GM12878 (cell line): Measurements from ENCODE around the gene TASL. TPM values are rescaled to one million over a fixed set of nuclear protein-coding genes. Genes with fewer than 3 reads are reported as not detected.
A peak's percentile ranks its signal among the peaks of the same experiment; 100 is the strongest.

ENCODE experiments used
- ATAC-seq: fragments of 200-7000 bp; cut with Tn5 transposase; 3 replicates; pipeline ENCODE4 v1.9.1; 2020; ENCODE audit warnings: mild to moderate bottlenecking, moderate library complexity
- BruUV-seq: library from RNA; stranded (reverse); fragments of 400-500 nt; replicated peaks from 2 replicates; lab custom pipeline; 2021; lab: Mats Ljungman, UMichigan
- CTCF ChIA-PET: fragments of 300-600 bp; sonication (Branson Sonifier 250); formaldehyde crosslinking; extraction: SDS; loops from one replicate; lab custom pipeline; 2021; ENCODE audit warnings: inconsistent platforms; lab: Yijun Ruan, JAX
- POLR2A ChIA-PET: fragments of 350-600 bp; formaldehyde crosslinking; extraction: SDS; loops from one replicate; lab custom pipeline; 2021; ENCODE audit warnings: inconsistent platforms; lab: Charles Lee
- RAD21 ChIA-PET: fragments of 300-600 bp; sonication (Branson Sonifier 250); formaldehyde crosslinking; loops from one replicate; lab custom pipeline; 2023; ENCODE audit warnings: antibody characterized with exemption; ENCODE audit not compliant: unreplicated experiment; lab: Charles Lee
- SMC1A ChIA-PET: fragments of 300-600 bp; sonication (Branson Sonifier 250); formaldehyde crosslinking; loops from one replicate; lab custom pipeline; 2023; ENCODE audit not compliant: unreplicated experiment, uncharacterized antibody; lab: Charles Lee
- DNase-seq: peaks from one replicate; pipeline ENCODE4 v3.0.0-alpha.2; 2011; ENCODE audit warnings: low read depth, low spot score
- FAIRE-seq: peaks from 3 replicates; lab custom pipeline; 2011; peaks lifted over from hg19 to GRCh38; lab: Jason Lieb, UNC
- H2AFZ ChIP-seq: 2 replicates; pipeline ENCODE4 v1.6.0; 2011; ENCODE audit warnings: low read depth, low read length, control low read depth; ENCODE audit not compliant: control insufficient read depth
- H3K27ac ChIP-seq: 2 replicates; pipeline ENCODE4 v1.5.1; 2011; ENCODE audit warnings: control low read depth; ENCODE audit not compliant: control insufficient read depth, insufficient read depth
- H3K27me3 ChIP-seq, 2 experiments: replicated peaks in 1 of 2; 2 replicates each; pipeline versions ENCODE4 v1.6.0 to v1.6.1; 2011; ENCODE audit warnings: low read length in 1 of 2; ENCODE audit not compliant: control insufficient read depth in 2 of 2, insufficient read depth in 2 of 2
- H3K36me3 ChIP-seq, 2 experiments: 2 replicates each; pipeline ENCODE4 v1.5.1; 2011; ENCODE audit warnings: low read length in 1 of 2; ENCODE audit not compliant: control insufficient read depth in 2 of 2, insufficient read depth in 2 of 2
- H3K4me1 ChIP-seq: 2 replicates; pipeline ENCODE4 v1.6.1; 2011; ENCODE audit warnings: mild to moderate bottlenecking, low read length, moderate library complexity, mixed read lengths; ENCODE audit not compliant: control insufficient read depth, insufficient read depth
- H3K4me2 ChIP-seq: 2 replicates; pipeline ENCODE4 v1.6.0; 2011; ENCODE audit warnings: control low read depth; ENCODE audit not compliant: control insufficient read depth, insufficient read depth
- H3K4me3 ChIP-seq: fragments of 200-600 bp; sonication (generic); 2 replicates; pipeline ENCODE4 v1.5.1; 2016
- H3K79me2 ChIP-seq: 2 replicates; pipeline ENCODE4 v1.6.0; 2011; ENCODE audit warnings: low read length; ENCODE audit not compliant: control insufficient read depth, insufficient read depth
- H3K9ac ChIP-seq: 2 replicates; pipeline ENCODE4 v1.8.0; 2011; ENCODE audit warnings: low read length, control low read depth, mixed read lengths; ENCODE audit not compliant: control insufficient read depth, insufficient read depth
- H3K9me3 ChIP-seq: replicated peaks from 3 replicates; pipeline ENCODE4 v1.5.1; 2011; ENCODE audit warnings: mild to moderate bottlenecking, low read length; ENCODE audit not compliant: control insufficient read depth, insufficient read depth
- H4K20me1 ChIP-seq: 2 replicates; pipeline ENCODE4 v1.6.0; 2011; ENCODE audit not compliant: control insufficient read depth, insufficient read depth
- ATF7 ChIP-seq: fragments of 450-650 bp; IDR thresholded peaks from 2 replicates; pipeline ENCODE4 v1.6.1; 2016; ENCODE audit warnings: low read depth, mild to moderate bottlenecking
- BCL3 ChIP-seq: IDR thresholded peaks from 2 replicates; pipeline ENCODE4 v1.6.1; 2011; ENCODE audit warnings: borderline replicate concordance, low read depth, mild to moderate bottlenecking, moderate library complexity, low read length; ENCODE audit not compliant: insufficient read depth, poor library complexity, severe bottlenecking
- CHD1 ChIP-seq: IDR thresholded peaks from 2 replicates; pipeline ENCODE4 v1.6.1; 2012; ENCODE audit warnings: low read depth, low read length, improper control_type of control experiment
- CHD4 ChIP-seq: fragments of 200-600 bp; sonication (generic); IDR thresholded peaks from 2 replicates; pipeline ENCODE4 v1.6.1; 2016; ENCODE audit warnings: mild to moderate bottlenecking
- ESRRA ChIP-seq: IDR thresholded peaks from 2 replicates; pipeline ENCODE4 v1.6.1; 2012; ENCODE audit warnings: mild to moderate bottlenecking, low read length, improper control_type of control experiment
- HDAC2 ChIP-seq: fragments of 200-600 bp; sonication (generic); IDR thresholded peaks from 2 replicates; pipeline ENCODE4 v1.6.1; 2017
- JUNB ChIP-seq: IDR thresholded peaks from 2 replicates; pipeline ENCODE4 v1.6.1; 2016; ENCODE audit warnings: antibody characterized with exemption, mild to moderate bottlenecking
- KLF5 ChIP-seq: fragments of 450-650 bp; IDR thresholded peaks from 2 replicates; pipeline ENCODE4 v1.6.1; 2014; ENCODE audit warnings: mild to moderate bottlenecking; ENCODE audit not compliant: partially characterized antibody
- PAX5 ChIP-seq: IDR thresholded peaks from 2 replicates; pipeline ENCODE4 v1.6.1; 2011; ENCODE audit warnings: low read depth, low read length, borderline replicate concordance
- RAD21 ChIP-seq: IDR thresholded peaks from 2 replicates; pipeline ENCODE4 v1.6.1; 2011; ENCODE audit warnings: mild to moderate bottlenecking, low read depth, low read length, moderate library complexity; ENCODE audit not compliant: insufficient read depth
- SIN3A ChIP-seq: IDR thresholded peaks from 2 replicates; pipeline ENCODE4 v1.6.1; 2012; ENCODE audit warnings: low read depth, low read length, improper control_type of control experiment
- SIX5 ChIP-seq: IDR thresholded peaks from 2 replicates; pipeline ENCODE4 v1.6.1; 2011; ENCODE audit warnings: mild to moderate bottlenecking, low read depth, low read length, moderate library complexity; ENCODE audit not compliant: severe bottlenecking
- SMARCA5 ChIP-seq: fragments of 450-650 bp; IDR thresholded peaks from 2 replicates; pipeline ENCODE4 v1.6.1; 2017; ENCODE audit warnings: mild to moderate bottlenecking
- SRF ChIP-seq, 2 experiments: IDR thresholded peaks; 2 replicates each; pipeline ENCODE4 v1.6.1; 2011; ENCODE audit warnings: low read depth in 2 of 2, low read length in 2 of 2, mild to moderate bottlenecking in 1 of 2, moderate library complexity in 1 of 2
- SUPT20H ChIP-seq: IDR thresholded peaks from 2 replicates; pipeline ENCODE4 v1.6.1; 2011; ENCODE audit warnings: low read depth, mild to moderate bottlenecking, low read length, moderate library complexity, borderline replicate concordance; ENCODE audit not compliant: control insufficient read depth
- ZNF592 ChIP-seq: fragments of 450-650 bp; IDR thresholded peaks from 2 replicates; pipeline ENCODE4 v1.6.1; 2017; ENCODE audit warnings: mild to moderate bottlenecking, moderate library complexity
- WGBS: methylation state at CpG from one replicate; pipeline ENCODE4 v1.1.6; 2016; ENCODE audit warnings: low lambda C conversion rate; ENCODE audit not compliant: insufficient replicate concordance, insufficient coverage; ENCODE audit errors: missing lambda C conversion rate; 5-methylcytosine and 5-hydroxymethylcytosine counted together
- in situ Hi-C: fragments of 300-500 bp; cut with MboI; formaldehyde crosslinking; loops from 9 replicates; pipeline ENCODE4 v1.14.3; 2018; ENCODE audit warnings: mixed read lengths
- intact Hi-C: fragments of 100-400 bp; cut with micrococcal nuclease; formaldehyde crosslinking; loops from one replicate; pipeline ENCODE4 v1.14.2; 2022; ENCODE audit not compliant: unreplicated experiment
- polyA plus RNA-seq, 11 experiments: library from polyadenylated mRNA; depleted of rRNA in 4 of 11; unstranded in 6 of 11; stranded (reverse) in 5 of 11; fragments of >200 nt; fragmentation: Nextera tagmentation in 4 of 11; fragmentation: Illumina TruSeq in 1 of 11; extraction: Ambion mirVana in 4 of 11; extraction: Trizol in 1 of 11; gene quantifications; 1 replicate in 1 of 11; 2 replicates in 10 of 11; pipeline versions ENCODE4 v1.2.1 to v1.2.3, GENCODE V29; 2011 to 2016; ENCODE audit warnings: inconsistent platforms in 2 of 11, missing spikeins in 2 of 11, low read depth in 1 of 11
- total RNA-seq, 4 experiments: library from RNA; depleted of rRNA in 3 of 4; stranded (reverse); fragments of >200 nt in 3 of 4; fragmentation: Illumina TruSeq in 1 of 4; extraction: Trizol in 1 of 4; gene quantifications; 2 replicates each; pipeline versions ENCODE4 v1.2.1 to v1.2.3, GENCODE V29; 2013 to 2021
- TF ChIP-seq, protein P1 (sequence below): IDR thresholded peaks from 2 replicates; pipeline ENCODE4 v1.6.1; 2012; ENCODE audit warnings: low read depth, low read length, improper control_type of control experiment

The TASL gene
- total and polyA plus RNA-seq, 10 of the 15 experiments (the other 5 are each of a cell fraction or from before 2014, with no cell fraction given), result 12.4 to 107 (median 18.3) TPM

DNA sequence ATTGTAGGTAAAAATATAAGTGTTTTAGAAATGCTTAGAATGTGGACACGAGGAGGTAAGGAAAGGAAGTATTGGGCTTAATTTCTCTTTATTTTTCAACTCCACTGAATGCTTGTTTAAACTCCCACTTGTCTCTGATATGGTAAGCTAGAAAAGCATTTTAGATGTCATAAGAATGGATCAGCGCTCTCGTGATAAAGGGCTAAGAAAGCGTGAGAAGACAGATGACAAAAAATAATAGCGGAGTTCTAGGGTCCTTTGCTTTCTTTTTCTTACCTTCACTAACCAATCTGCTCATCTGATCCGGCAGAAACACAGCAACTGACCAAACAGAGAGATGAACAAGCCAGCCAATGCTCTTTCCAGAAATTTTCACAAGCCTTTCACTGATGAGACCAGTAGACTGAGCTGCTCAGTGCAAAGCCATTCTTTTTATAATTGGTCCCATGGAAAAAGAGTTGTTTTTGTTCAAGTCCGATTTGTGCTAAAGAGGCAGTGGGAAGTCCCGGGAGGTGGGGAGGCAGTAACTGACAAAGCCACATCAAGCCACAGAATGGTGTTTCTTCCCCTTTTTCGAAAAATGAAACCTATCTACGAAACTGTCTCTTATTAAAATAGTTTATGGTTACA, at the start of gene TASL (continued):
- TF ChIP-seq, protein P1, sequence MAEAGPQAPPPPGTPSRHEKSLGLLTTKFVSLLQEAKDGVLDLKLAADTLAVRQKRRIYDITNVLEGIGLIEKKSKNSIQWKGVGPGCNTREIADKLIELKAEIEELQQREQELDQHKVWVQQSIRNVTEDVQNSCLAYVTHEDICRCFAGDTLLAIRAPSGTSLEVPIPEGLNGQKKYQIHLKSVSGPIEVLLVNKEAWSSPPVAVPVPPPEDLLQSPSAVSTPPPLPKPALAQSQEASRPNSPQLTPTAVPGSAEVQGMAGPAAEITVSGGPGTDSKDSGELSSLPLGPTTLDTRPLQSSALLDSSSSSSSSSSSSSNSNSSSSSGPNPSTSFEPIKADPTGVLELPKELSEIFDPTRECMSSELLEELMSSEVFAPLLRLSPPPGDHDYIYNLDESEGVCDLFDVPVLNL, result no peak
- TF ChIP-seq SRF (IDR thresholded peaks at IDR 0.05; ENCODE audit: low read depth in 2 of 2, low read length in 2 of 2) (no peak), HDAC2 (no peak; the same call in 1 of the 2 replicates), CHD4 (peak; percentile 5; the same call in 1 of the 2 replicates), RAD21 (no peak), JUNB (no peak; the same call in 1 of the 2 replicates)

GRCh38 chrX:30626402-30626801, 48.8 kb upstream of the TASL start:
- no peak for TF ChIP-seq BCL3
- TF ChIP-seq KLF5, result no peak
- no peak for TF ChIP-seq PAX5
- TF ChIP-seq ESRRA, result no peak
- no peak for TF ChIP-seq HDAC2
- TF ChIP-seq SUPT20H, result no peak
- no peak for TF ChIP-seq SIN3A
- TF ChIP-seq SIX5, result no peak
- TF ChIP-seq CHD1, result no peak
- TF ChIP-seq ATF7, result no peak
- no peak for TF ChIP-seq ZNF592
- no peak for TF ChIP-seq SMARCA5
- Histone ChIP-seq H3K9ac (no peak overlapping the region), H3K27ac (no peak overlapping the region), H3K4me3 (no peak overlapping the region), H3K27me3 (no peaks in the 10 kb centered on the region), H3K79me2 (no peaks in the 10 kb centered on the region), H4K20me1 (no peaks in the 10 kb centered on the region), H3K36me3 (no peaks in the 10 kb centered on the region), H3K4me1 (no peaks in the 10 kb centered on the region), H3K9me3 (peaks cover 2% of the 10 kb centered on the region; the same call in 1 of the 3 replicates), H2AFZ (no peak overlapping the region), H3K4me2 (no peak overlapping the region)
- intact Hi-C loops (no loop called here), in situ Hi-C loops (no loop called here)
- RAD21 ChIA-PET, result no interaction called here
- SMC1A ChIA-PET, result no interaction called here
- ATAC-seq (no peak), DNase-seq (no peak), FAIRE-seq (no peak)
- POLR2A ChIA-PET, result no interaction called here
- 19% methylated on average over 2 of the region's 2 CpGs for WGBS
- CTCF ChIA-PET, result interaction anchor here (0.8 kb wide), 1 partner anchor 9 kb away, joined by 3 read pairs; no protein-coding TSS in a partner anchor
- no TSS peak for BruUV-seq
